BLaER1 treated with 17β-estradiol and CSF1 and Interleukin-3, amounts not matched to agents 10 nM and 100 nM (cell line): ENCODE measurements around the gene NUDC.

Source experiments
- H3K27ac ChIP-seq, 11 experiments: shearing (Covaris generic); formaldehyde crosslinking; 2 replicates each; pipeline ENCODE4 v1.8.1; 2022
- H3K27me3 ChIP-seq, 11 experiments: shearing (Covaris generic); formaldehyde crosslinking; 2 replicates each; pipeline ENCODE4 v1.8.1; 2022
- H3K36me3 ChIP-seq, 11 experiments: shearing (Covaris generic); formaldehyde crosslinking; 2 replicates each; pipeline ENCODE4 v1.8.1; 2022
- H3K4me1 ChIP-seq, 10 experiments: shearing (Covaris generic); formaldehyde crosslinking; 2 replicates each; pipeline ENCODE4 v1.8.1; 2022
- H3K4me2 ChIP-seq, 11 experiments: shearing (Covaris generic); formaldehyde crosslinking; 2 replicates each; pipeline ENCODE4 v1.8.1; 2022
- H3K4me3 ChIP-seq, 10 experiments: shearing (Covaris generic); formaldehyde crosslinking; 2 replicates each; pipeline ENCODE4 v1.8.1; 2022
- H3K9ac ChIP-seq, 11 experiments: shearing (Covaris generic); formaldehyde crosslinking; 2 replicates each; pipeline ENCODE4 v1.8.1; 2022
- H3K9me3 ChIP-seq, 11 experiments: shearing (Covaris generic); formaldehyde crosslinking; replicated peaks in 1 of 11; 2 replicates each; pipeline ENCODE4 v1.8.1; 2022
- H4K20me1 ChIP-seq, 11 experiments: shearing (Covaris generic); formaldehyde crosslinking; 2 replicates each; pipeline ENCODE4 v1.8.1; 2022
- Cebpa-rat ChIP-seq, 11 experiments: shearing (Covaris generic); IDR thresholded peaks; 2 replicates each; pipeline ENCODE4 v1.8.1; 2022

NUDC gene

GRCh38 chr1:26921126-26921539, 410 bp upstream of the NUDC start:
- Histone ChIP-seq H3K9ac (peak overlapping the region; percentile 86 to 98 (median 95); a peak in 14 of 22 replicates), H3K4me3 (peak overlapping the region; percentile 81 to 99 (median 92); a peak in 19 of 20 replicates), H3K4me2 (peak overlapping the region; percentile 58 to 97 (median 78)), H3K9me3 (no peaks in the 10 kb centered on the region), H3K36me3 (peaks cover 25 to 39% (median 34%) of the 10 kb centered on the region in 11 experiments), H4K20me1 (peaks cover 3 to 40% (median 32%) of the 10 kb centered on the region in 11 experiments; a peak in 18 of 22 replicates), H3K27me3 (no peaks in the 10 kb centered on the region), H3K4me1 (peaks cover 20 to 27% (median 24%) of the 10 kb centered on the region in 10 experiments), H3K27ac (peak overlapping the region in 8 of 11 experiments; percentile 10 to 94 (median 90); a peak in 10 of 22 replicates)
- no peak for TF ChIP-seq Cebpa-rat (IDR thresholded peaks at IDR 0.05)

- no peak for TF ChIP-seq Cebpa-rat (IDR thresholded peaks at IDR 0.05)
- Histone ChIP-seq H3K36me3 (peaks cover 37 to 51% (median 46%) of the 10 kb centered on the region in 11 experiments), H3K4me2 (peak overlapping the region; percentile 84 to 98 (median 93)), H3K9me3 (no peaks in the 10 kb centered on the region), H3K27me3 (no peaks in the 10 kb centered on the region), H3K27ac (peak overlapping the region; percentile 84 to 94 (median 93); a peak in 21 of 22 replicates), H3K4me3 (peak overlapping the region; percentile 81 to 99 (median 92)), H4K20me1 (peaks cover 5 to 52% (median 45%) of the 10 kb centered on the region in 11 experiments; a peak in 19 of 22 replicates), H3K9ac (peak overlapping the region; percentile 86 to 98 (median 95)), H3K4me1 (peaks cover 20 to 27% (median 24%) of the 10 kb centered on the region in 10 experiments)
These were observed 837 bp downstream of the NUDC start for GRCh38 chr1:26922431-26922729.

GRCh38 chr1:26922901-26923300, 1.4 kb downstream of the NUDC start:
- Histone ChIP-seq H3K9ac (peak overlapping the region; percentile 86 to 98 (median 95); a peak in 19 of 22 replicates), H3K4me2 (peak overlapping the region; percentile 84 to 98 (median 93)), H3K27me3 (no peaks in the 10 kb centered on the region), H3K36me3 (peaks cover 43 to 56% (median 51%) of the 10 kb centered on the region in 11 experiments), H3K4me3 (peak overlapping the region; percentile 81 to 99 (median 92)), H3K4me1 (peaks cover 20 to 27% (median 24%) of the 10 kb centered on the region in 10 experiments), H3K27ac (peak overlapping the region in 3 of 11 experiments; percentile 84 to 94 (median 91); a peak in 4 of 22 replicates), H4K20me1 (peaks cover 8 to 57% (median 50%) of the 10 kb centered on the region in 11 experiments; a peak in 19 of 22 replicates), H3K9me3 (no peaks in the 10 kb centered on the region)
- no peak for TF ChIP-seq Cebpa-rat (IDR thresholded peaks at IDR 0.05)

- peaks cover 51 to 64% (median 59%) of the 10 kb centered on the region in 11 experiments for H3K36me3 ChIP-seq
These were observed 2.2 kb downstream of the NUDC start for GRCh38 chr1:26923711-26924110.

GRCh38 chr1:26932531-26932930, 11.0 kb downstream of the NUDC start:
- H3K36me3 ChIP-seq: peaks cover 62 to 97% (median 94%) of the 10 kb centered on the region in 11 experiments
- H3K27me3 ChIP-seq: no peaks in the 10 kb centered on the region
- peaks cover 8 to 98% (median 54%) of the 10 kb centered on the region in 11 experiments; a peak in 18 of 22 replicates for H4K20me1 ChIP-seq
- H3K4me1 ChIP-seq: peaks cover 0 to 29% (median 15%) of the 10 kb centered on the region in 10 experiments; a peak in 15 of 20 replicates
- 0 out of 22 replicates have a peak, but pooled peaks of 1 of the 11 experiments have one; percentile 30 for TF ChIP-seq Cebpa-rat (IDR thresholded peaks at IDR 0.05)
- no peak overlapping the region for H3K4me3 ChIP-seq
- no peaks in the 10 kb centered on the region for H3K9me3 ChIP-seq
- H3K4me2 ChIP-seq: peak overlapping the region in 7 of 11 experiments; percentile 9 to 74 (median 64); a peak in 12 of 22 replicates
- H3K9ac ChIP-seq: peak overlapping the region in 2 of 11 experiments; percentile 37 to 53; a peak in 5 of 22 replicates
- H3K27ac ChIP-seq: peak overlapping the region in 6 of 11 experiments; percentile 34 to 70 (median 46); a peak in 11 of 22 replicates

More at GRCh38 chr1:26923711-26924110, 2.2 kb downstream of the NUDC start:
- peak overlapping the region; percentile 84 to 98 (median 93); a peak in 19 of 22 replicates for H3K4me2 ChIP-seq
- H3K4me1 ChIP-seq: peaks cover 20 to 27% (median 24%) of the 10 kb centered on the region in 10 experiments
- H4K20me1 ChIP-seq: peaks cover 8 to 65% (median 56%) of the 10 kb centered on the region in 11 experiments; a peak in 19 of 22 replicates
- no peaks in the 10 kb centered on the region for H3K27me3 ChIP-seq
- no peak overlapping the region for H3K27ac ChIP-seq
- no peaks in the 10 kb centered on the region for H3K9me3 ChIP-seq
- H3K9ac ChIP-seq: peak overlapping the region in 1 of 11 experiments; percentile 16; a peak in 3 of 22 replicates
- no peak for TF ChIP-seq Cebpa-rat (IDR thresholded peaks at IDR 0.05)
- 0 out of 20 replicates have a peak overlapping the region, but pooled peaks of 1 of the 10 experiments have one; percentile 90 for H3K4me3 ChIP-seq

- Histone ChIP-seq H3K4me2 (peak overlapping the region in 3 of 11 experiments; percentile 65 to 76 (median 68); a peak in 2 of 22 replicates), H4K20me1 (peaks cover 6 to 98% (median 72%) of the 10 kb centered on the region in 11 experiments; a peak in 19 of 22 replicates), H3K9me3 (no peaks in the 10 kb centered on the region), H3K27ac (peak overlapping the region in 1 of 11 experiments; percentile 66; a peak in 2 of 22 replicates), H3K4me1 (peaks cover 0 to 68% (median 30%) of the 10 kb centered on the region in 10 experiments; a peak in 15 of 20 replicates), H3K4me3 (no peak overlapping the region), H3K27me3 (no peaks in the 10 kb centered on the region), H3K9ac (no peak overlapping the region), H3K36me3 (peaks cover 41 to 98% (median 91%) of the 10 kb centered on the region in 11 experiments)
- no peak for TF ChIP-seq Cebpa-rat (IDR thresholded peaks at IDR 0.05)
These were observed 15.3 kb downstream of the NUDC start for GRCh38 chr1:26936823-26937222.

- TF ChIP-seq Cebpa-rat (IDR thresholded peaks at IDR 0.05): no peak
- H3K4me3 ChIP-seq: no peak overlapping the region
- peak overlapping the region in 5 of 11 experiments; percentile 32 to 66 (median 42); a peak in 10 of 22 replicates for H3K27ac ChIP-seq
- no peaks in the 10 kb centered on the region for H3K27me3 ChIP-seq
- H4K20me1 ChIP-seq: peaks cover under 1 to 95% (median 71%) of the 10 kb centered on the region in 11 experiments; a peak in 18 of 22 replicates
- H3K4me1 ChIP-seq: peaks cover 0 to 54% (median 18%) of the 10 kb centered on the region in 10 experiments; a peak in 12 of 20 replicates
- peaks cover 53 to 98% (median 92%) of the 10 kb centered on the region in 11 experiments for H3K36me3 ChIP-seq
- no peaks in the 10 kb centered on the region for H3K9me3 ChIP-seq
- H3K9ac ChIP-seq: peak overlapping the region in 4 of 11 experiments; percentile 24 to 44 (median 38); a peak in 5 of 22 replicates
- H3K4me2 ChIP-seq: peak overlapping the region in 5 of 11 experiments; percentile 1 to 76 (median 65); a peak in 10 of 22 replicates
These were observed 16.6 kb downstream of the NUDC start for GRCh38 chr1:26938004-26938658.

GRCh38 chr1:26938659-26939025, 17.1 kb downstream of the NUDC start:
- Histone ChIP-seq H3K36me3 (peaks cover 58 to 98% (median 92%) of the 10 kb centered on the region in 11 experiments), H3K27me3 (no peaks in the 10 kb centered on the region), H3K4me3 (no peak overlapping the region), H3K4me2 (peak overlapping the region in 5 of 11 experiments; percentile 1 to 76 (median 65); a peak in 8 of 22 replicates), H3K9me3 (no peaks in the 10 kb centered on the region), H3K4me1 (peaks cover 0 to 53% (median 18%) of the 10 kb centered on the region in 10 experiments; a peak in 12 of 20 replicates), H3K27ac (peak overlapping the region in 4 of 11 experiments; percentile 37 to 66 (median 52); a peak in 9 of 22 replicates), H4K20me1 (peaks cover 0 to 95% (median 66%) of the 10 kb centered on the region in 11 experiments; a peak in 17 of 22 replicates), H3K9ac (peak overlapping the region in 2 of 11 experiments; percentile 35 to 44; a peak in 1 of 22 replicates)
- no peak for TF ChIP-seq Cebpa-rat (IDR thresholded peaks at IDR 0.05)
